ENCODE measurements around the gene TMEM218.

Gene TMEM218

DNA sequence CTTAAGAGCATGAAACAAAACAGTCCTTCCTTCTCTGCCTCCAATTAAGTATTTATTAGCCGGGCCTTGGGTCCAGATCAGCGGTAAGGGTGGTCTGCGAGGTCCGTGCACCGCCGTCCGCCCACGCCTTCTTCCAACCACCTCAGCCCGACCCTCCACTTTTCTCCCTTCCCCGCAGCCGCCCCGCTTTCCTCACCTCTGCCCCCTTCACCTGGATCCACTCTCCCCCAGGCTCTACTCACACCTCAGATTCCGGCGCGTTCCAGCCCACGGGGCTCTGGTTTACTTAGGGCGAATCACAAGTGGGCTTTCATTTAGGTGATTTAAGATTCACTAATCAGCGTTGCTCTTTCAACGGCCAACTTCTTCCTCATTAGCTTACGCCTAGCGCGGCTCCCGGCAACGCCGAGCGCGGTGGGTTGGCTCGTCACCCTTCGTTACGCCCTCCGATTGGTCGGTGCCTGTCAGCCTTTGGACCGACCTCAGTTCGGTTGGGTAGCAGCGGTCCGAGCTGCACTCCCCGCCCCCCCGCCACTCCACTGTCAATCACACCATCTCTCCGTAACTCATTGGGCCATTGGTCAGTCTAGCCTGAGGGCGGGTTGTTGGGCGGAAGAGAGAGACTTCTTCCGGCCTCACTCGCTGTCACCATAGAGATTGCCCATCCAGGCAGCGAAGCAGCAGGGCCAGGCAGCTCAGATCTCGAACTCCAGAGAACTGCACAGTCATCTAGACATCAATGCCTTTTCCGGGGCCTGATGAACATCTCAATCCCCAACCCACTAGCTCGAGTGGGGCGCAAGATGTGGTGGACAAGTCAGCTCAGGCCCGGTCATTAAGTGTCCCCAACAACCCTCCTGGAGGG, at the start of gene TMEM218:
TMEM218 (minus strand) TSS at position 284 of the 865 bp plus-strand sequence. CDS start 9,385 bp downstream, outside the sequence.
- Histone ChIP-seq H3K27ac (peak within 1 kb of the TSS; percentile 43), H3K27me3 (ENCODE audit: insufficient read depth, low read depth) (no peaks in the 10 kb centered on the region)

DNA sequence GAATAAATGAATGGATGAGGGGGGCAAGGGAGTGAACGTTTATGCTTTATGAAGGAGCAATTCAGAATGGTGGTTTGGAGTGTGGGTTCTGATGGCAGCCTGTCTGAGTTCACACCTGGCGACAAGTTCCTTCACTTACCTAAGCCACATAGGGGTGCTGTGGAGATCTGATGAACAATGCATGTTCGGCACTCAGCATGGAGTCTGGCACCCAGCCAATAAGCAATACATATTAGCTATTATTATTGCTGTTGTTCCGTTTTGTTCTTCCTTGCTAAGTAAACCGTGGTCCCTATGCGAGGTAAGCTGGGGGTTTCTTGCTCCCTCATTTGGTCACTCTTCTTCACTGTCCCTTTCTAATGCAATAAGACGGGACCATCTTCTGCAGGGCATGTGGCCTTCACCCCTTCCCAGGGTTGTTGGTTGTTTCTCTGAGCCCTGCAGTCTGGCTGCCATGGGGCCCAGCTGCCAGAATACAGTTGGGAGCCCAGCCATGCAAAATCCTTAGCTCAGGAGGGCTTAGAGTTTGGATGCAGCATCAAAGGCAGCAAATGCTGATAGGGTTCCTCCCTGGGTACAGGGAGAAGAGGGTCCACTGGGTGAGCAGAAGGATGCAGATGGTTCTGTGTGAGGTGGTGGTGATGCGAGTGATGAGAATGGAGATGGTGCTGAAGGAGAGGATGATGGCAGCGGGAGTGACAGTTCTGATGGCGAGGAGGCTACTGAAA, 46.7 kb upstream of the TMEM218 start:
- no peaks in the 10 kb centered on the region for H3K79me2 ChIP-seq (ENCODE audit: insufficient read depth, low read depth)
- no peaks in the 10 kb centered on the region for H3K4me1 ChIP-seq (ENCODE audit: low read depth, poor library complexity, severe bottlenecking)
- no peak overlapping the region for H3K27ac ChIP-seq
- H4K20me1 ChIP-seq (ENCODE audit: insufficient read depth): no peaks in the 10 kb centered on the region
- no peaks in the 10 kb centered on the region for H3K27me3 ChIP-seq (ENCODE audit: insufficient read depth, low read depth)
- H3K4me2 ChIP-seq: no peak overlapping the region
- no peak overlapping the region for H3K9ac ChIP-seq
- no peaks in the 10 kb centered on the region for H3K36me3 ChIP-seq (ENCODE audit: insufficient read depth)
- no peak overlapping the region for H2AFZ ChIP-seq (ENCODE audit: low read depth)
- H3K4me3 ChIP-seq (IDR thresholded peaks at IDR 0.05; ENCODE audit: insufficient read depth, low read depth, low read length): no peak overlapping the region
- TF ChIP-seq, protein P1, sequence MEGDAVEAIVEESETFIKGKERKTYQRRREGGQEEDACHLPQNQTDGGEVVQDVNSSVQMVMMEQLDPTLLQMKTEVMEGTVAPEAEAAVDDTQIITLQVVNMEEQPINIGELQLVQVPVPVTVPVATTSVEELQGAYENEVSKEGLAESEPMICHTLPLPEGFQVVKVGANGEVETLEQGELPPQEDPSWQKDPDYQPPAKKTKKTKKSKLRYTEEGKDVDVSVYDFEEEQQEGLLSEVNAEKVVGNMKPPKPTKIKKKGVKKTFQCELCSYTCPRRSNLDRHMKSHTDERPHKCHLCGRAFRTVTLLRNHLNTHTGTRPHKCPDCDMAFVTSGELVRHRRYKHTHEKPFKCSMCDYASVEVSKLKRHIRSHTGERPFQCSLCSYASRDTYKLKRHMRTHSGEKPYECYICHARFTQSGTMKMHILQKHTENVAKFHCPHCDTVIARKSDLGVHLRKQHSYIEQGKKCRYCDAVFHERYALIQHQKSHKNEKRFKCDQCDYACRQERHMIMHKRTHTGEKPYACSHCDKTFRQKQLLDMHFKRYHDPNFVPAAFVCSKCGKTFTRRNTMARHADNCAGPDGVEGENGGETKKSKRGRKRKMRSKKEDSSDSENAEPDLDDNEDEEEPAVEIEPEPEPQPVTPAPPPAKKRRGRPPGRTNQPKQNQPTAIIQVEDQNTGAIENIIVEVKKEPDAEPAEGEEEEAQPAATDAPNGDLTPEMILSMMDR (conservative IDR thresholded peaks at IDR 0.05; ENCODE audit: low read depth, low read length): no peak

More for the DNA sequence above, at the start of gene TMEM218:
- H3K4me2 ChIP-seq: peak within 1 kb of the TSS; percentile 63
- no peaks in the 10 kb centered on the region for H4K20me1 ChIP-seq (ENCODE audit: insufficient read depth)
- H3K4me1 ChIP-seq (ENCODE audit: low read depth, poor library complexity, severe bottlenecking): peaks cover 12% of the 10 kb centered on the region
- no peaks in the 10 kb centered on the region for H3K79me2 ChIP-seq (ENCODE audit: insufficient read depth, low read depth)
- TF ChIP-seq, protein P1 (conservative IDR thresholded peaks at IDR 0.05; ENCODE audit: low read depth, low read length): no peak
- peak within 1 kb of the TSS; percentile 69 for H3K9ac ChIP-seq
- H3K36me3 ChIP-seq (ENCODE audit: insufficient read depth): no peaks in the 10 kb centered on the region
- no peak within 1 kb of the TSS for H3K4me3 ChIP-seq (IDR thresholded peaks at IDR 0.05; ENCODE audit: insufficient read depth, low read depth, low read length)
- H2AFZ ChIP-seq (ENCODE audit: low read depth): peak within 1 kb of the TSS; percentile 81

DNA sequence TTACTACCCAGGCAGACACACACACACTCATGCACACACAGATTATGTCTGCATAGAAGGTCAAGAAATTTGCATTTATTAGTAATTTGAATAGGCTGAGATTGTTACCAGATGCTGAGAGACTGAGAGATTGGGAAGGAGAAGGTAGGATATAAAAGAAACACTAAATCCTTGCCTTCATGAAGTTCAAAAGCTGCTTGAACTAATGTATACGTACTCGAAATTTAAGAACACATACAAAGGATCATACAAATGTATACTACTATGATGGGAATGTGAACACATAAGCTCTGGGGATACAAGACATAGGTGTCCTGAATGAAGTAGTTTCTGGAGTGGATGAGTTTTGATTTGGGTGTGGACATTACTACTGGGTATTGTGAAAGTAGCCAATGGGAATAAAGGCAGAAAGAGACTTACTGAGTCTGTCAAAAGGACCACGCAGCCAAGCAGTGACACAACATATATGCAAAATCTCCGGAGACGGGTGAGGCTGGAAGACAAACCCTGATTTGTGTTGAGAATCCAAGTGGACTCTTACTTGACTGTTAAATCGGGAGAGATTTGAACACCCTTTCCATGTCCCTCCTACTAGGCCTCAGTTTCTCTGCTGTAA, 45.8 kb upstream of the TMEM218 start:
- H3K27ac ChIP-seq: no peak overlapping the region
- H4K20me1 ChIP-seq (ENCODE audit: insufficient read depth): no peaks in the 10 kb centered on the region
- no peaks in the 10 kb centered on the region for H3K36me3 ChIP-seq (ENCODE audit: insufficient read depth)
- no peaks in the 10 kb centered on the region for H3K4me1 ChIP-seq (ENCODE audit: low read depth, poor library complexity, severe bottlenecking)
- no peaks in the 10 kb centered on the region for H3K27me3 ChIP-seq (ENCODE audit: insufficient read depth, low read depth)
- H3K79me2 ChIP-seq (ENCODE audit: insufficient read depth, low read depth): no peaks in the 10 kb centered on the region
- no peak overlapping the region for H3K9ac ChIP-seq
- no peak overlapping the region for H2AFZ ChIP-seq (ENCODE audit: low read depth)
- H3K4me2 ChIP-seq: no peak overlapping the region
- TF ChIP-seq, protein P1 (conservative IDR thresholded peaks at IDR 0.05; ENCODE audit: low read depth, low read length): no peak
- H3K4me3 ChIP-seq (IDR thresholded peaks at IDR 0.05; ENCODE audit: insufficient read depth, low read depth, low read length): no peak overlapping the region

DNA sequence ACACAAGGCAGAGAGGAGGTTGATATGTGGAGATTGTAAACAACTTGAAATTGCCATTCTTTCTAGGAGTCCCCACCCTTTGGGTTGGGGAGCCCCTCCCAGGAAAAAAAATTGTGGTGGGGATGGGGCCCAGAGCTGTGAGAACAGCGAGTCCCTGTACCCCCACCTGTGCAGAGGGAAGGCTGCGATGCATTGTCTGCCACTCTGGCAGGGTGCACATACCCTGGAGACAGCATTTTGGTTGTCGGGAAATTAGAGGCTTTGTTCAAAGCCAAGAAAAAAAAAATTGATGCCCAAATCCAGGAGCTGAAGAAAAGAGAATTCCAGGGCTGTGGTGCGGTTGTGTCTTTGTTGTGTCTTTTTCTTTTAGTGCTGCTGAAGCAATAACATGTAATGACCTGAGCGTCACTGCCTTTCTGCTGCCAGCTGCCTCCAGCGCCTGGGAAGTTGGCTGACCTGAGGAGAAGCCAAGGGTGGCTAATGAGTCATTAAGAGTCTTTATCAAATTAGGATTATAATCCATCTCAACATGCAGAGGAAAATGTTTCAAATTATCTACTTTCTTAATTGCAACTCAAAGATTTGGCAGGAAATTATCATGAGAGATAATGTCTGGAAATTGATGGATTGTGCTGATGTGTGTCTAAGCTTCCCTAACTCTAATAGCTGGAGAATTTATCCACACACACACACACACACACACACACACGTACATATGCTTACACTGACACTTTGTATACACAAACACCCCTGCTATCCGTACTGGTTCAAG, 45.1 kb upstream of the TMEM218 start:
- Histone ChIP-seq H3K9ac (no peak overlapping the region), H3K4me1 (ENCODE audit: low read depth, poor library complexity, severe bottlenecking) (no peaks in the 10 kb centered on the region), H4K20me1 (ENCODE audit: insufficient read depth) (no peaks in the 10 kb centered on the region), H3K79me2 (ENCODE audit: insufficient read depth, low read depth) (no peaks in the 10 kb centered on the region), H3K36me3 (ENCODE audit: insufficient read depth) (no peaks in the 10 kb centered on the region), H3K27me3 (ENCODE audit: insufficient read depth, low read depth) (no peaks in the 10 kb centered on the region), H3K4me3 (IDR thresholded peaks at IDR 0.05; ENCODE audit: insufficient read depth, low read depth, low read length) (no peak overlapping the region), H2AFZ (ENCODE audit: low read depth) (no peak overlapping the region), H3K4me2 (no peak overlapping the region), H3K27ac (no peak overlapping the region)
- TF ChIP-seq, protein P1 (conservative IDR thresholded peaks at IDR 0.05; ENCODE audit: low read depth, low read length): no peak

All from KMS-11 (cell line).